ENCODE measurements around the gene RNF14.

Gene RNF14

DNA sequence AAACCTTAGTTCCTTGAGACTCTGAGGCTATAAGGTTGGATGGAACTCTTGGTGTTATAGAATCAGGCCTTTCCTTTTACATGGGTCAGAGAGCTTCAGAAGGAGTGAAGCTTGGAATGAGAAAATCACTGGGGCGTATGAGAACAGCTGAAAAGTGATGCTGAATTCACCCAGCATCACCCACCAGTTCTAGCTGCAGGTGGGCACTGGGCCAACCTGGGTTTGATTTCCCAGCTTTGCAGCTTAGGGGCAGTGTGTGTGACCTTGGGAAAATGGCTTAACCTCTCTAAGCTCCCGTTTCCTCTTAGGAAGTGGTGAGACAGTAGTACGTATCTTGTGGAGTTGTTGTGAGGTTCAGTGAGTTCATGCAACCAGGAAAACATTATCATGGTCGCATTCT, 21.6 kb upstream of the RNF14 start:
- DNase-seq (ENCODE audit: low spot score) = no peak

GRCh38 chr5:141948812-141949211, 20.1 kb upstream of the RNF14 start:
- no peak for DNase-seq (ENCODE audit: low spot score)

DNA sequence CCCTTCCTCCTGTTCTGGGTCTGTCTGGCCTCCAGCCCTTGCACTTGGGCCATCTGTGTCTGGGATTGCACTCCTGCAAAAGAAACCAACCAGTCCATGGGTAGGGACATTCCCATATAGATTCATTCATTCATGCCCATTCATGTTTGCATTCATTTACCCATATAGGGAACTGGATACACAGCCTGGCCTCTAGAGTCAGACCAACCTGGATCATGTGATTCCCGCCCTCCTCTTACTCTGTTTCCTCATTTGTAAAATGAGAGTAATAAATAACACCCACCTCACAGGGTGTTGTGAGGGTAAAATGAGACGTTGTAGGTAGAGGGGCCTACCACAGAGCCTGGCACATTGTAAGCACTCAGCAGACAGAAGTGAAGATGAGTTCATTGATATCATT, 19.4 kb upstream of the RNF14 start:
- no peak for DNase-seq (ENCODE audit: low spot score)

DNA sequence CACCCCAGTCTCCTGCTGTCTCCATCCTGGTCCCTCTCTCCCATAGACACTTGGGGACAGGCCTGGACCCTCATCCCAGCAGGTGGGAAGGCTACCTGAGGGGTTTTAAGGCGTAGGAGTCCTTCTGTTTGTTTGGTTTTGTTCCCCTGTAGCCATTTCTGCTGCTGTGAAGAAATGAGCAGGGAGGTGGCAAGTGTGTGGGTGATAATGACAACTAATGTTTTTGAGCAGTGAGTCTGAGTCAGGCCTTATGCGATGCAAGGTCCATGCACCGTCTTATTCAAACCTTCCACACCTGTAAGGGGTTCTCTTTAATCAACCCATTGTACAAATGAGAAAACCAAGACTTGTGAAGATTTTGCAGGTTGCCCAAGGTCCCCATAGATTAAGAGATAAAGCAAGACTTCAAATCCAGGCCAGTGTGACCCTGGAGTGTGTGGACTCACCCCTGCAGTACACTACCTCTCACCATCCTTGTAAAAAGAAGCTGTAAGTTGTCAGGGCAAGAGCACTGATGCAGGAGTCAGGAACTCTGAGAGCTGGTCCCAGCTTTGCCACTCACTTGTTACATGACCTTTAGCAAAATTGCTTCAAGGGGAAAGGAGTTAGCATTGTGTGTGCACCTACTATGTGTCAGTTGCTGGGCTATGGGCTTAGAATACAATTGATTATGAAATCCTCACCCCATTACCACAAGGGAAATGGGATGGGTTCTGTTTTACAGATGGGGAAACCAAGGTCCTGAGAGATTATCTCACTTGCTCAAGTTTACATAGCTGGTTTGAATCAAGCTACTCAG, 18.5 kb upstream of the RNF14 start:
- DNase-seq (ENCODE audit: low spot score) = no peak

- no peak for DNase-seq (ENCODE audit: low spot score)
Observed at GRCh38 chr5:141951332-141951781, 17.5 kb upstream of the RNF14 start.

GRCh38 chr5:141952020-141952419, 16.9 kb upstream of the RNF14 start:
- no peak for DNase-seq (ENCODE audit: low spot score)

DNA sequence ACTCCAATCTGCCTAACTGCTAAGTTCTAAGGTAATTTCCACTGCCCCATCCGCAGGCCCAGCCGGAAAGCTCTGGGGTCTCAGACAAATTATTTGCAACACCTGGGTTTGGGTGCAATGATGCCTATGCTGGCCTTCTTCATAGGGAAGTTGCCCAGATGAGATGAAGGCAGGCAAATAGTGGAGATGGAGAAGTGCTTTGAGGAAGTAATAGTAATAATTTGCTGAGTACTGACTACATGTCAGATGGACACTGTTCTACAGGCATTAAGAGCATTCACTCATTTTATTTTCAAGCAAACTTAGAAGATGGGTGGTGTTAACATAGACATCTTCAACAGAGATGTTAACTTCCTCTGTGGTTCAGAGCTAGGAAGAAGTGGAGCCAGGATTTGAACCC, 14.7 kb upstream of the RNF14 start:
- no peak for DNase-seq (ENCODE audit: low spot score)

- DNase-seq (ENCODE audit: low spot score) = no peak
Observed at GRCh38 chr5:141957367-141957996, 11.4 kb upstream of the RNF14 start.

DNA sequence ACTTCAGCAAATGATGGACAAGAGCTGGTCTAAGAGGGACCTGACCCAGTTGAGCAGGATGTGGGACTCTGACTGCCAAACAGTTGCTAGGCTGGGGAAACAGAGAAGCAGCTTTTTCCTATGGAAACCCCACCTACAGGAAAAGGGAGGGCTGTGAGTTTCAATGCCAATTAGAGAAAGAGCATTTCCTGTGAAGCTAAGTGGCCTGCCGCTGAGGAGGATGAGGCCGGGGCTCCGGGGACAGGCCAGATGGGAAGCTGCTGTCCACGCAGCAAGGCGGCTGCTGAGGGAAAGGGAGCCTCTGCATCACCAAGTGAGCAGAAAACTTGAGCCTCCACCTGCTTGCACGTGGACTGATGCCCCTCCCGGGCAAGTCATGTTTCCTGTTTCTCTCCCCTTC, 10.8 kb upstream of the RNF14 start, which contains the start of gene PCDH12:
TSS of gene PCDH12 (minus strand) at position 90 of the 400 bp plus-strand sequence. CDS start 351 bp downstream, outside the sequence.
- DNase-seq (ENCODE audit: low spot score) = no peak

DNA sequence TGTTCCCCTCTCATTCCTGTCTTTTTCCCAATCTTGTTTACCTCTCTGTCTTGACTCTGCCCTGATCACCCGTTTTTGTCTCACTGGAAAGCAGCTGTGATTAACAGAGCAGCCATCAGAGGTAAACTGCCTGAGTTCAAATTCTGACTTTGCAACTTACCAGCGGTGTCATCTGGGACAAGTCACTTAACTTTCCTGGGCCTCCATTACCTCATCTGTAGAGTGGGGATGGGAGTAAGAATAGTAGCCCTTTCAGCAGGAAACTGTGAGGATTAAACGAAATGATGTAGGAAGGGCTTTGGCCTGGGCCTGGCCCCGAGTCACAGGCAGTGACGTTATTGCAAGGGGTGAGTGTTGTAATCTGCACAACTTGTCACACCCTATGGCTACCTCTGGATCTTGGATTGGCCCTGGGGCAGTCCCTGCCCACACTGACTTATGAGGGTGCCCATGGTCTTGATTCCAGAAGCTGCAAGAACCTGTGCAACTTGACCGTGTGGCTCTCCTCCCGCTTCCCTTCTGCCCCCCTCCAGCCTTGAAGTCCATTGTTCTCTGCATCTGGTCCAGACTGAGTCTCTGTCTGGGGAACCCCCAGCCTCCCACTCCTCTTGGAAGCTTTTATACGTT, 10.2 kb upstream of the RNF14 start:
- DNase-seq (ENCODE audit: low spot score) = peak; percentile 19

DNA sequence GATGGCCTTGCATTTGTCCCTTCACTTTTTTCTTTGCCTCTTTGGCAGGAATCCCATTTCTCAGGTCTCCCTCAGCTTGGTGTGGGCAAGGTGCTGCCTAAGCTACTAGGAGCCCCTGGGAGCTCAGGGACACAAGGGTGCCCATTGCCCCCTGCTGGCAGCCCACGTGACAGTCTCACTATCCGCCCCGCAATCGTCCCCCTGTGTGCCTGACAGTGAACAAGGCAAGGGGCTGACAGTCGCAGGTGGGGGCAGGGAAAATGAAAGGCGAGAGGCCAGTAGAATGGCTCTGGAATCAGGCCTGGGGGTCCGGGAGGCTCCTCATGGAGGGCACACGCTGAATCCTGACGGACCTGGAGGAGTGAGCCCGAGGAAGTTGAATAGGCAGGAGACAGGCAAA, 8.9 kb upstream of the RNF14 start:
- DNase-seq (ENCODE audit: low spot score) = no peak

GRCh38 chr5:141960449-141961323, 8.2 kb upstream of the RNF14 start:
- peak; percentile 89 for DNase-seq (ENCODE audit: low spot score)

GRCh38 chr5:141961466-141961865, 7.4 kb upstream of the RNF14 start:
- no peak for DNase-seq (ENCODE audit: low spot score)

- no peak for DNase-seq (ENCODE audit: low spot score)
Observed at GRCh38 chr5:141963701-141964100, 5.2 kb upstream of the RNF14 start.

DNA sequence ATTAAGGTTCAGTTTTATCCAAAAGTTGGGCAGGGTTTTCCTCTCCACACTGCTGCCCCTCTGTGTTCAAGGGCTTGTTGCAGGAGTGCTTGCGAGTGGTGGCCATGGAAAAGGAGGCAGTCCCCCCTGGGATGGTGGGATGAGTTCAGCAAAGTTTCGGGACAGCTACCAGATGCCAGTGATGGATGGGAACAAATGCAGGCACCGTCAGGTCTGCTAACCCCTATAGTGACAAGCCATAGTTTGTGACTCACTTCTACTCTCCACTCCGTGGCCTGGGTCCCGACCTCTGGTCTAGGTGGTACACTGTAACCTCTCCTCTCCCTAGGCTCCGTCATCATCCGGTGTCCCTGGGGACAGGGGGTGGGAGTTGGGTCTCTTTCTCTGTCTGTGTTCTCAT, 3.8 kb upstream of the RNF14 start:
- DNase-seq (ENCODE audit: low spot score) = no peak

DNA sequence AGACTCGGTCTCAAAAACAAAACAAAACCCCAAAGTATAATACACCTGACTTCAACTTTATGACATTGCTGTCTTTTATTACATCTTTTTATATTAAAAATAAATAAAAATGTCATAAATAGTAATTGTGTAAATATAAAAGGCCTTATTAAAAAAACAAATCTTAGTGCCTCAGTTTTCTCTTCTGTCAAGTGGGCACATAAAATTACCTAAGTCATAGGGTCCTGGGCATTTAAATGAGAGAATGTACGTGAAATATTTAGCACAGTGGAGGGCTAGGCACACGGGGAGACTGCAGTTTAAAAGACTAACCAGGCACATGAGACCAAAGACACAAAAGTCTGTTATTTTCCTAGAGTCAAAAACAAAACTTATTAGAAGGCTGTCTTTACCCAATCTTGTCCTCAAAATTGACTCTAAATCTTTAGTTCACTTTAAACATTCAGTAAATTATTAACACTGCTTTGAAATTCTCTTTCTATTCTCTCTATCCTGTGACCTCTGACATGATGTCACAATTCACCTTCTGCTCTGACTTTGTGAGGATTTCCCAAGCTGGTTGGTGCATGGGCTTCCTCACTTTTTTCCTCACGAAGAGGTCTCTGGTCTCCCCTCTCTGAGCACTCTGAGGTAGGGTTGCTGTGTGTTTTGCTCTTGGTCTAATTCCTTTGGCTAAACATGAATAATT, 2.5 kb upstream of the RNF14 start:
- DNase-seq (ENCODE audit: low spot score) = no peak

DNA sequence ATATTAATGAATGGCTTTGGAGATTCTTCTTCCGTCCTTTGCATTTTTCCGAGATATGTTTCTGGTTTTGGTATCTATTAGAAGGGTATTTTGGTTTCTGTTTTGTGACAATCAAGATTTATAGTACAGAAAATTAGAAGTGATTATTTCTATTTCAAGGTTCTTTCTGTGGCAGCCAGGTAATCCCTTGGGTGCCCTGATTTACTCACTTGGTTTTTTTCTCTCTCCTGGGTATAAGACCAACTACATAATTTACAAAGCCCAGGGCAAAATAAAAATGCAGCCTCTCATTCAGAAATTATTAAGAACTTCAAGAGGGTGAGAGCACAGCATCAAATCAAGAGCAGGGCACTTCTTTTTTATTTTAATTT, 2.0 kb upstream of the RNF14 start:
- no peak for DNase-seq (ENCODE audit: low spot score)

- DNase-seq (ENCODE audit: low spot score) = peak; percentile 79
Observed at GRCh38 chr5:141969783-141970771, 1.2 kb downstream of the RNF14 start.

- DNase-seq (ENCODE audit: low spot score) = no peak
Observed at GRCh38 chr5:141973871-141974595, 5.1 kb downstream of the RNF14 start.

- DNase-seq (ENCODE audit: low spot score) = no peak
Observed at GRCh38 chr5:141976176-141976575, 7.3 kb downstream of the RNF14 start.
